Endothelial cell of umbilical vein (primary cell): ENCODE data around the gene LY9. TPM values are rescaled to one million over a fixed set of nuclear protein-coding genes. Genes with fewer than 3 reads are reported as not detected.
"Not testable (repeated sequence)": the region's sequence is repeated elsewhere in the genome, so short reads cannot be mapped to it uniquely, and the experiment has no call there.

Experiments
- BruUV-seq: library from RNA; stranded (reverse); fragments of 400-500 nt; replicated peaks from 2 replicates; lab custom pipeline; 2021; lab: Mats Ljungman, UMichigan
- CTCF ChIA-PET: fragments of 300-600, 350-600 bp; sonication (Branson Sonifier 250); formaldehyde crosslinking; loops from one replicate; lab custom pipeline; 2021; ENCODE audit warnings: antibody characterized with exemption, inconsistent platforms; lab: Charles Lee
- POLR2A ChIA-PET: fragments of 300-600, 350-600 bp; sonication (Branson Sonifier 250); formaldehyde crosslinking; loops from one replicate; lab custom pipeline; 2021; ENCODE audit warnings: antibody characterized with exemption, inconsistent platforms; lab: Charles Lee
- DNase-seq: peaks from one replicate; pipeline ENCODE4 v3.0.0-alpha.2; 2011; ENCODE audit warnings: low read depth, low spot score
- FAIRE-seq: peaks from 2 replicates; lab custom pipeline; 2011; peaks lifted over from hg19 to GRCh38; lab: Jason Lieb, UNC
- H2AFZ ChIP-seq: 2 replicates; pipeline ENCODE4 v1.6.0; 2012; ENCODE audit warnings: low read depth, low read length, control low read depth, inconsistent platforms
- H3K27ac ChIP-seq: 2 replicates; pipeline ENCODE4 v1.5.1; 2011; ENCODE audit warnings: low read depth, mild to moderate bottlenecking, control low read depth, low read length, moderate library complexity; ENCODE audit not compliant: insufficient read depth
- H3K27me3 ChIP-seq, 2 experiments: 2 replicates each; pipeline versions ENCODE4 v1.6.0 to v1.6.1; 2011; ENCODE audit warnings: low read length in 2 of 2, mixed read lengths in 1 of 2; ENCODE audit not compliant: control insufficient read depth in 2 of 2, insufficient read depth in 2 of 2
- H3K36me3 ChIP-seq, 2 experiments: 2 replicates in 1 of 2; 3 replicates in 1 of 2; pipeline ENCODE4 v1.5.1; 2011; ENCODE audit warnings: low read length in 2 of 2, mild to moderate bottlenecking in 1 of 2, moderate library complexity in 1 of 2; ENCODE audit not compliant: control insufficient read depth in 2 of 2, insufficient read depth in 2 of 2; ENCODE audit errors: extremely low read depth in 1 of 2
- H3K4me1 ChIP-seq: 3 replicates; pipeline ENCODE4 v1.5.1; 2011; ENCODE audit warnings: mild to moderate bottlenecking, low read length; ENCODE audit not compliant: control insufficient read depth, insufficient read depth; ENCODE audit errors: extremely low read depth
- H3K4me2 ChIP-seq: 2 replicates; pipeline ENCODE4 v1.6.1; 2011; ENCODE audit warnings: low read length, control low read depth, mixed read lengths; ENCODE audit not compliant: insufficient read depth
- H3K4me3 ChIP-seq, 3 experiments: fragments of 200-600 bp in 1 of 3; sonication (generic), shearing (Covaris generic) in 1 of 3; replicated peaks in 1 of 3; 2 replicates each; pipeline ENCODE4 v1.5.1; 2011 to 2016; ENCODE audit warnings: control low read depth in 3 of 3, low read length in 3 of 3, mild to moderate bottlenecking in 2 of 3, inconsistent platforms in 1 of 3, low read depth in 1 of 3, moderate library complexity in 1 of 3; ENCODE audit not compliant: insufficient read depth in 1 of 3
- H3K79me2 ChIP-seq: 2 replicates; pipeline ENCODE4 v1.6.0; 2012; ENCODE audit warnings: low read length, inconsistent platforms; ENCODE audit not compliant: control insufficient read depth, insufficient read depth
- H3K9ac ChIP-seq: replicated peaks from 2 replicates; pipeline ENCODE3; 2011; ENCODE audit warnings: low read length, control low read depth; ENCODE audit not compliant: insufficient read depth; ENCODE audit errors: extremely low read depth
- H3K9me1 ChIP-seq: replicated peaks from 3 replicates; pipeline ENCODE4 v1.6.0; 2011; ENCODE audit warnings: mild to moderate bottlenecking, low read length; ENCODE audit not compliant: control insufficient read depth, insufficient read depth; ENCODE audit errors: extremely low read depth
- H3K9me3 ChIP-seq: replicated peaks from 2 replicates; pipeline ENCODE4 v1.5.1; 2012; ENCODE audit warnings: low read length, inconsistent platforms; ENCODE audit not compliant: control insufficient read depth, insufficient read depth
- H4K20me1 ChIP-seq: replicated peaks from 2 replicates; pipeline ENCODE3; 2011; ENCODE audit warnings: mild to moderate bottlenecking, low read length; ENCODE audit not compliant: control insufficient read depth, insufficient read depth; ENCODE audit errors: extremely low read depth
- EZH2 ChIP-seq: IDR thresholded peaks from 2 replicates; pipeline ENCODE4 v1.6.1; 2012; ENCODE audit warnings: borderline replicate concordance, low read depth, mild to moderate bottlenecking, moderate library complexity, low read length, inconsistent platforms; ENCODE audit not compliant: severe bottlenecking
- FOS ChIP-seq: IDR thresholded peaks from 2 replicates; pipeline ENCODE4 v1.6.1; 2011; ENCODE audit warnings: mild to moderate bottlenecking, low read length, moderate library complexity, borderline replicate concordance; ENCODE audit not compliant: insufficient read depth
- MYC ChIP-seq: IDR thresholded peaks from one replicate; pipeline ENCODE4 v1.6.1; 2011; ENCODE audit warnings: mild to moderate bottlenecking, low read depth, low read length
- POLR2A ChIP-seq: IDR thresholded peaks from 2 replicates; pipeline ENCODE4 v1.6.1; 2012; ENCODE audit warnings: low read depth, mild to moderate bottlenecking, control low read depth, low read length
- POLR2AphosphoS5 ChIP-seq: IDR thresholded peaks from 2 replicates; pipeline ENCODE4 v1.6.1; 2012; ENCODE audit warnings: low read depth, mild to moderate bottlenecking, control low read depth, low read length, moderate library complexity; ENCODE audit not compliant: insufficient read depth
- dilution Hi-C: fragments of 300-500 bp; cut with MboI; formaldehyde crosslinking; loops from one replicate; pipeline ENCODE4 v1.15.0; 2019; ENCODE audit warnings: low sequenced_read_pairs; ENCODE audit not compliant: extremely low pct_ligation_motif_present
- intact Hi-C: fragments of 100-400 bp; cut with micrococcal nuclease; formaldehyde crosslinking; loops from one replicate; pipeline ENCODE4 v1.10.0; 2022
- polyA plus RNA-seq, 4 experiments: library from polyadenylated mRNA; depleted of rRNA in 3 of 4; stranded (reverse) in 3 of 4; unstranded in 1 of 4; fragments of >200 nt; gene quantifications; 2 replicates each; pipeline versions ENCODE4 v1.2.1 to v1.2.3, GENCODE V29; 2011 to 2012; ENCODE audit warnings: missing spikeins in 1 of 4
- total RNA-seq: library from RNA; stranded (reverse); gene quantifications from 2 replicates; pipeline ENCODE4 v1.2.3, GENCODE V29; 2021
- TF ChIP-seq, protein P1 (sequence below), 2 donors: IDR thresholded peaks; 1 replicate in 1 of 2; 2 replicates in 1 of 2; pipeline ENCODE4 v1.5.1; 2011; ENCODE audit warnings: low read length in 2 of 2, mild to moderate bottlenecking in 2 of 2, moderate library complexity in 2 of 2, control low read depth in 1 of 2, inconsistent platforms in 1 of 2, low read depth in 1 of 2; ENCODE audit not compliant: insufficient read depth in 1 of 2; ENCODE audit errors: extremely low read depth in 1 of 2
- TF ChIP-seq, protein P2 (sequence below): IDR thresholded peaks from 2 replicates; pipeline ENCODE4 v1.6.1; 2011; ENCODE audit not compliant: insufficient read depth, insufficient read length

LY9 gene
- total and polyA plus RNA-seq, 2 donors (not counting 3 experiments of a cell fraction or from before 2014, with no cell fraction given): not detected

DNA sequence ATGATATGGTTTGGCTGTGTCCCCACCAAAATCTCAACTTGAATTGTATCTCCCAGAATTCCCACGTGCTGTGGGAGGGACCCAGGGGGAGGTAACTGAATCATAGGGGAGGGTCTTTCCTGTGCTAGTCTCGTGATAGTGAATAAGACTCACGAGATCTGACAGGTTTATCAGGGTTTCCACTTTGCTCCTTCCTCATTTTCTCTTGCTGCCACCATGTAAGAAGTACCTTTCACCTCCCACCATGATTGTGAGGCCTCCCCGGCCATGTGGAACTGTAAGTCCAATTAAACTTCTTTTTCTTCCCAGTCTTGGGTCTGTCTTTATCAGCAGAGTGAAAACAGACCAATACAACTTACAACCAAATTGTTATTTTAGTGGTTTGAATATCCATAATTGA is 71.7 kb downstream of the LY9 start:
- dilution Hi-C loops, H3K27me3 ChIP-seq, H3K27ac ChIP-seq, H3K36me3 ChIP-seq, H3K4me2 ChIP-seq, FAIRE-seq, H3K9me3 ChIP-seq, H3K79me2 ChIP-seq, H3K4me3 ChIP-seq, POLR2A ChIA-PET, H4K20me1 ChIP-seq, intact Hi-C loops, CTCF ChIA-PET, H3K9ac ChIP-seq, H2AFZ ChIP-seq, H3K9me1 ChIP-seq, DNase-seq, H3K4me1 ChIP-seq, BruUV-seq: not testable (repeated sequence)

DNA sequence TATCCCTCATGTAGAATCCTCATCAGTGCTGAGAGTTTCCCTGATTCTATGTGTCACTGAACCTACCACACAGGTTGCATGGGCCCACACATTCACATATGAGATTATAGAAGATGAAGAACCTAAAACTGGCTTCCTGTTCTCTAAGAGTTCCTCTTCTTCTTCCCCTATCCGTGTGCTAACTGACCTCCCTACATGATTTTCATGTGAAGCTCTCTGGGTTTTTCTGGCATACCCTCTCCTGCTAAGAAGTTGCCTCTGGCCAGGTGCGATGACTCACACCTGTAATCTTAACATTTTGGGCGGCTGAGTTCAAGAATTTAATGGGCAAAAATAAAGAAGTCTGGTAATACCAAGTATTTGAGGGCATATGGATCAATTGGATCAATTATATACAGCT is 72.2 kb downstream of the LY9 start:
- DNase-seq (no peak), FAIRE-seq (no peak)
- Histone ChIP-seq H3K4me1 (no peaks in the 10 kb centered on the region), H2AFZ (no peak overlapping the region), H3K4me2 (no peak overlapping the region), H3K27me3 (no peaks in the 10 kb centered on the region), H3K4me3 (no peak overlapping the region), H3K9me1 (no peaks in the 10 kb centered on the region), H4K20me1 (no peaks in the 10 kb centered on the region), H3K27ac (no peak overlapping the region), H3K9ac (no peak overlapping the region), H3K79me2 (no peaks in the 10 kb centered on the region), H3K9me3 (no peaks in the 10 kb centered on the region), H3K36me3 (no peaks in the 10 kb centered on the region)
- no TSS peak for BruUV-seq
- intact Hi-C loops (no loop called here), dilution Hi-C loops (no loop called here)
- no peak for TF ChIP-seq MYC
- TF ChIP-seq, protein P1, sequence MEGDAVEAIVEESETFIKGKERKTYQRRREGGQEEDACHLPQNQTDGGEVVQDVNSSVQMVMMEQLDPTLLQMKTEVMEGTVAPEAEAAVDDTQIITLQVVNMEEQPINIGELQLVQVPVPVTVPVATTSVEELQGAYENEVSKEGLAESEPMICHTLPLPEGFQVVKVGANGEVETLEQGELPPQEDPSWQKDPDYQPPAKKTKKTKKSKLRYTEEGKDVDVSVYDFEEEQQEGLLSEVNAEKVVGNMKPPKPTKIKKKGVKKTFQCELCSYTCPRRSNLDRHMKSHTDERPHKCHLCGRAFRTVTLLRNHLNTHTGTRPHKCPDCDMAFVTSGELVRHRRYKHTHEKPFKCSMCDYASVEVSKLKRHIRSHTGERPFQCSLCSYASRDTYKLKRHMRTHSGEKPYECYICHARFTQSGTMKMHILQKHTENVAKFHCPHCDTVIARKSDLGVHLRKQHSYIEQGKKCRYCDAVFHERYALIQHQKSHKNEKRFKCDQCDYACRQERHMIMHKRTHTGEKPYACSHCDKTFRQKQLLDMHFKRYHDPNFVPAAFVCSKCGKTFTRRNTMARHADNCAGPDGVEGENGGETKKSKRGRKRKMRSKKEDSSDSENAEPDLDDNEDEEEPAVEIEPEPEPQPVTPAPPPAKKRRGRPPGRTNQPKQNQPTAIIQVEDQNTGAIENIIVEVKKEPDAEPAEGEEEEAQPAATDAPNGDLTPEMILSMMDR (IDR thresholded peaks at IDR 0.05; ENCODE audit: extremely low read depth in 1 of 2, insufficient read depth in 1 of 2, low read depth in 1 of 2, low read length in 2 of 2): no peak
- TF ChIP-seq, protein P2, sequence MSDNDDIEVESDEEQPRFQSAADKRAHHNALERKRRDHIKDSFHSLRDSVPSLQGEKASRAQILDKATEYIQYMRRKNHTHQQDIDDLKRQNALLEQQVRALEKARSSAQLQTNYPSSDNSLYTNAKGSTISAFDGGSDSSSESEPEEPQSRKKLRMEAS: no peak
- no peak for TF ChIP-seq FOS
- TF ChIP-seq POLR2AphosphoS5: no peak
- no peak for TF ChIP-seq POLR2A
- no peak for TF ChIP-seq EZH2
- CTCF ChIA-PET: no interaction called here
- POLR2A ChIA-PET: no interaction called here
